ENCODE measurements around the gene NINJ1. TPM values are rescaled to one million over a fixed set of nuclear protein-coding genes. Genes with fewer than 3 reads are reported as not detected.

NINJ1 gene
- total RNA-seq, 4 donors from 2014 or later: 20.6 to 87.4 (median 44.2) TPM

- H3K9me3 ChIP-seq: no peaks in the 10 kb centered on the region
- TF ChIP-seq POLR2A (IDR thresholded peaks at IDR 0.05): no peak
- no peak for TF ChIP-seq CTCF (IDR thresholded peaks at IDR 0.05)
- H3K36me3 ChIP-seq: no peaks in the 10 kb centered on the region
- intact Hi-C loops (cut with DNase I; ENCODE audit: low total_unique reads): no loop called here
- no peak overlapping the region for H3K27ac ChIP-seq
- peaks cover 0 to 6% of the 10 kb centered on the region in 2 donors for H3K4me1 ChIP-seq
- no peak overlapping the region for H3K4me3 ChIP-seq
- H3K27me3 ChIP-seq: no peaks in the 10 kb centered on the region
- DNase-seq: no peak
Measured at GRCh38 chr9:93178851-93179786, 45.1 kb upstream of the NINJ1 start.

- Histone ChIP-seq H3K27me3 (no peaks in the 10 kb centered on the region), H3K4me1 (no peaks in the 10 kb centered on the region), H3K4me3 (no peak overlapping the region), H3K9me3 (no peaks in the 10 kb centered on the region), H3K36me3 (no peaks in the 10 kb centered on the region), H3K27ac (no peak overlapping the region)
- no peak for TF ChIP-seq POLR2A (IDR thresholded peaks at IDR 0.05)
- no peak for TF ChIP-seq CTCF (IDR thresholded peaks at IDR 0.05)
- intact Hi-C loops (cut with DNase I; ENCODE audit: low total_unique reads): no loop called here
- DNase-seq: no peak
Measured at GRCh38 chr9:93177676-93178075, 43.6 kb upstream of the NINJ1 start.

GRCh38 chr9:93174976-93175375 is 40.9 kb upstream of the NINJ1 start:
- H3K36me3 ChIP-seq: no peaks in the 10 kb centered on the region
- H3K4me1 ChIP-seq: no peaks in the 10 kb centered on the region
- H3K27ac ChIP-seq: no peak overlapping the region
- H3K27me3 ChIP-seq: no peaks in the 10 kb centered on the region
- no peaks in the 10 kb centered on the region for H3K9me3 ChIP-seq
- H3K4me3 ChIP-seq: no peak overlapping the region
- no peak for TF ChIP-seq POLR2A (IDR thresholded peaks at IDR 0.05)
- TF ChIP-seq CTCF (IDR thresholded peaks at IDR 0.05): no peak
- intact Hi-C loops (cut with DNase I; ENCODE audit: low total_unique reads): no loop called here
- no peak for DNase-seq

GRCh38 chr9:93173365-93174051 is 39.5 kb upstream of the NINJ1 start:
- no peaks in the 10 kb centered on the region for H3K36me3 ChIP-seq
- no peaks in the 10 kb centered on the region for H3K4me1 ChIP-seq
- DNase-seq: no peak
- no peaks in the 10 kb centered on the region for H3K9me3 ChIP-seq
- no peak overlapping the region for H3K27ac ChIP-seq
- TF ChIP-seq POLR2A (IDR thresholded peaks at IDR 0.05) (no peak), CTCF (IDR thresholded peaks at IDR 0.05) (no peak)
- no peak overlapping the region for H3K4me3 ChIP-seq
- no peaks in the 10 kb centered on the region for H3K27me3 ChIP-seq
- intact Hi-C loops (cut with DNase I; ENCODE audit: low total_unique reads): no loop called here
